ENCODE data around the gene AQP7.

DNA sequence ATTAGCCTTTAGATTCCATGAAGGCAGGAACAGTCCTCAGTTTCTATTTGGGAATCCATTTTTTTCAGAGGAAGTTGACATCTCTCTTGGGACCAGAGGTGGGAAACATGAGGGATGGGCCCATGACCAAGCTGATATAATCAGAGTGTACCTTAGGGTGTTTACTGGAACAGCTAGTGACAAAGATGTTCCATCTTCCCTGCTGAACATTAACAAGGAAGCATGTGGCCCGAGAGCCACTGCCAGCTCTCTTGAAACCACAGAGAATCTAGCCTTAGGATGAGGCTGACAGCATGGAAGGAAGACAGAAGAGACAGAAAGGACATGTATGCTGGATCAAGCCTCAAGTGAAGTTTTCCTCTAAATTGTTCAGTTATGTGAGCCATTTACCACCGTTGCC is 29.1 kb upstream of the AQP7 start:
- TF ChIP-seq, protein P1, sequence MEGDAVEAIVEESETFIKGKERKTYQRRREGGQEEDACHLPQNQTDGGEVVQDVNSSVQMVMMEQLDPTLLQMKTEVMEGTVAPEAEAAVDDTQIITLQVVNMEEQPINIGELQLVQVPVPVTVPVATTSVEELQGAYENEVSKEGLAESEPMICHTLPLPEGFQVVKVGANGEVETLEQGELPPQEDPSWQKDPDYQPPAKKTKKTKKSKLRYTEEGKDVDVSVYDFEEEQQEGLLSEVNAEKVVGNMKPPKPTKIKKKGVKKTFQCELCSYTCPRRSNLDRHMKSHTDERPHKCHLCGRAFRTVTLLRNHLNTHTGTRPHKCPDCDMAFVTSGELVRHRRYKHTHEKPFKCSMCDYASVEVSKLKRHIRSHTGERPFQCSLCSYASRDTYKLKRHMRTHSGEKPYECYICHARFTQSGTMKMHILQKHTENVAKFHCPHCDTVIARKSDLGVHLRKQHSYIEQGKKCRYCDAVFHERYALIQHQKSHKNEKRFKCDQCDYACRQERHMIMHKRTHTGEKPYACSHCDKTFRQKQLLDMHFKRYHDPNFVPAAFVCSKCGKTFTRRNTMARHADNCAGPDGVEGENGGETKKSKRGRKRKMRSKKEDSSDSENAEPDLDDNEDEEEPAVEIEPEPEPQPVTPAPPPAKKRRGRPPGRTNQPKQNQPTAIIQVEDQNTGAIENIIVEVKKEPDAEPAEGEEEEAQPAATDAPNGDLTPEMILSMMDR (IDR thresholded peaks at IDR 0.05): no peak
- TF ChIP-seq POLR2A (IDR thresholded peaks at IDR 0.05) (no peak), EP300 (IDR thresholded peaks at IDR 0.05) (no peak)
